ENCODE data around the gene TM9SF1.
A peak's percentile ranks its signal among the peaks of the same experiment; 100 is the strongest.

Gene TM9SF1

DNA sequence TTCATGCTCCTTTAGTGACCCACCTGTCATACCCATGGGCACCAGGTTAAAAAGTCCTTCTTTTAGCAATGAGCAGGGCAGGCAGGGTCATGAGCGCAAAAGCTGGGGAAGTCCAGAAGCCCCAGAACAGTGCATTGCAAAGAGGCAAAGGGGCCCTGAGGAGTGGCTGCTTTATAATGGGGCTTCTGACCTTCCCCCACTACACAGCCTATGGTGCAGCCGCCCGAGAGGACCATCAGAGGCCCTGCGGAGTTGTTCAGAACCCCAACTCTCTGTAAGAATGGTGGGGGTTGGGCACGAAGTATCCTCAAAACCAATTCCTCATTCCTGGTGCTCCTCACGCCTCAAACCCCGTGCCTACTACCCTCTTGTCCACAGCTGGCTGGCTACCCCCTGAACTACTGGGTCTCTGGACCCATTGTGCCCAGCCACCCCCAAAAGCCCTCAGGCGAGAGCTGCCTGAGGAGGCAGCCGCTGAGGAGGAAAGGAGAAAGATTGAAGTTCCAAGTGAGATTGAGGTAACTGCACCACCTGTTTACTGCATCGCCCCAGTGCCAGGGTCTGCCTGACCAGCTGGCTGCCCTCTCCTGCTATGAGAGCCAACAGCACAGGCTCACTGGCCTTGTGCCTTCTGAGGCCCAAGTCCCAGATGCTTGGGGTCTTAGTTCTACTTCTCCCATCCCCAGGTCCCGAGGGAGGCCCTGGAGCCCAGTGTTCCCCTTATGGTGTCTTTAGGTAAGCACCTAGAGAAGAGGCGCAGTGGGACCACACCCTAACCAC is 16.7 kb downstream of the TM9SF1 start:
- no peaks in the 10 kb centered on the region for H3K4me1 ChIP-seq (ENCODE audit: control insufficient read depth, insufficient read depth, low read length)
- H3K36me3 ChIP-seq (ENCODE audit: control insufficient read depth, insufficient read depth, low read length), result peaks cover 21% of the 10 kb centered on the region
- WGBS, 2 experiments, result 91 to 95% methylated on average over 12 of the region's 12 CpGs
- no peak overlapping the region for H3K4me3 ChIP-seq (ENCODE audit: insufficient read depth, low read depth, low read length)
- no peaks in the 10 kb centered on the region for H3K27me3 ChIP-seq (ENCODE audit: control insufficient read depth, insufficient read depth, low read length, poor library complexity, severe bottlenecking)
- H3K27ac ChIP-seq (ENCODE audit: insufficient read depth, low read depth, low read length, poor library complexity, severe bottlenecking), result no peak overlapping the region
- H3K9me3 ChIP-seq (ENCODE audit: control insufficient read depth, low read length), result no peaks in the 10 kb centered on the region

- WGBS, 2 experiments, result 95 to 96% methylated on average over 14 of the region's 14 CpGs
Observed at GRCh38 chr14:24177891-24178290, 17.4 kb downstream of the TM9SF1 start.

DNA sequence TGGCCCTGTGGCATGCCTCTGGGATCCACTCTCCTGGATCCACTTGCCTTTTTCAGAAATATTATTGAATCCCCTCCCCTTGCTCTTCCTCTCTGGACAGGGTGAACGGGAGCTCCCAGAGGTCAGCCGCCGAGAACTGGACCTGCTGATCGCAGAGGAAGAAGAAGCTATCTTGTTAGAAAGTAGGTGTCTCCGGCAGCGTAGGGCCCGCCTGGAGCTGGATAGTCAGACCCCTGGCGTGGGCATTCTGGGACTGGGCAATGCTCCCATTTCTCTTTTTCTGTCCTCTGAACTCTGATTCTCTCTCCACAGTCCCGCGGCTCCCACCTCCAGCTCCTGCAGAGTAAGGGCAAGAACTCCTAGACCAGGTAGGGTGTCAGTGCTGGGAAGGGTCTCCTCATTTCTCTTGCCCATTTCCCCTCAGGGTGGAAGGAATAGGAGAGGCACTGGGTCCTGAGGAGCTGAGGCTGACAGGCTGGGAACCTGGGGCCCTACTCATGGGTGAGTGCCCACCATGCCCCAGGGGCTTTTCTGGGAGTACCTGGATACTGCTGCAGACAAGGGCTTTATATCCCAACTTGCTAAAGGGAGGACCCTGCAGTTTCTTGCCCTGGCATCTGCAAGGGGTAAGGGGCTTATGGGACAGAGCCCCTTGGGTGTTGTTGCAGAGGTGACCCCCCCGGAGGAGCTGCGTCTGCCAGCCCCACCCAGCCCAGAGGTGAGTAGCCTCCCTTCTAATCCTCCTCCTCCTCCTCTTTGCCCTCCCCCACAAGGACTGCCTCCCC is 18.0 kb downstream of the TM9SF1 start:
- Histone ChIP-seq H3K4me3 (ENCODE audit: insufficient read depth, low read depth, low read length) (no peak overlapping the region), H3K36me3 (ENCODE audit: control insufficient read depth, insufficient read depth, low read length) (peaks cover 21% of the 10 kb centered on the region), H3K27me3 (ENCODE audit: control insufficient read depth, insufficient read depth, low read length, poor library complexity, severe bottlenecking) (no peaks in the 10 kb centered on the region), H3K27ac (ENCODE audit: insufficient read depth, low read depth, low read length, poor library complexity, severe bottlenecking) (no peak overlapping the region), H3K9me3 (ENCODE audit: control insufficient read depth, low read length) (no peaks in the 10 kb centered on the region), H3K4me1 (ENCODE audit: control insufficient read depth, insufficient read depth, low read length) (peaks cover 6% of the 10 kb centered on the region)
- 89 to 94% methylated on average over 12 of the region's 12 CpGs for WGBS, 2 experiments

More at GRCh38 chr14:24177891-24178290, 17.4 kb downstream of the TM9SF1 start:
- peaks cover 21% of the 10 kb centered on the region for H3K36me3 ChIP-seq (ENCODE audit: control insufficient read depth, insufficient read depth, low read length)
- no peaks in the 10 kb centered on the region for H3K9me3 ChIP-seq (ENCODE audit: control insufficient read depth, low read length)
- no peak overlapping the region for H3K4me3 ChIP-seq (ENCODE audit: insufficient read depth, low read depth, low read length)
- no peak overlapping the region for H3K27ac ChIP-seq (ENCODE audit: insufficient read depth, low read depth, low read length, poor library complexity, severe bottlenecking)
- peaks cover under 1% of the 10 kb centered on the region for H3K4me1 ChIP-seq (ENCODE audit: control insufficient read depth, insufficient read depth, low read length)
- no peaks in the 10 kb centered on the region for H3K27me3 ChIP-seq (ENCODE audit: control insufficient read depth, insufficient read depth, low read length, poor library complexity, severe bottlenecking)

GRCh38 chr14:24176599-24176998 is 18.6 kb downstream of the TM9SF1 start:
- Histone ChIP-seq H3K4me3 (ENCODE audit: insufficient read depth, low read depth, low read length) (no peak overlapping the region), H3K36me3 (ENCODE audit: control insufficient read depth, insufficient read depth, low read length) (peaks cover 19% of the 10 kb centered on the region), H3K9me3 (ENCODE audit: control insufficient read depth, low read length) (no peaks in the 10 kb centered on the region), H3K27me3 (ENCODE audit: control insufficient read depth, insufficient read depth, low read length, poor library complexity, severe bottlenecking) (no peaks in the 10 kb centered on the region), H3K27ac (ENCODE audit: insufficient read depth, low read depth, low read length, poor library complexity, severe bottlenecking) (no peak overlapping the region), H3K4me1 (ENCODE audit: control insufficient read depth, insufficient read depth, low read length) (peaks cover 6% of the 10 kb centered on the region)
- 93 to 94% methylated on average over 5 of the region's 5 CpGs for WGBS, 2 experiments

GRCh38 chr14:24172871-24173281 is 22.4 kb downstream of the TM9SF1 start:
- Histone ChIP-seq H3K36me3 (ENCODE audit: control insufficient read depth, insufficient read depth, low read length) (peaks cover 2% of the 10 kb centered on the region), H3K4me3 (ENCODE audit: insufficient read depth, low read depth, low read length) (peak overlapping the region; percentile 60), H3K9me3 (ENCODE audit: control insufficient read depth, low read length) (no peaks in the 10 kb centered on the region), H3K27me3 (ENCODE audit: control insufficient read depth, insufficient read depth, low read length, poor library complexity, severe bottlenecking) (no peaks in the 10 kb centered on the region), H3K4me1 (ENCODE audit: control insufficient read depth, insufficient read depth, low read length) (peaks cover 6% of the 10 kb centered on the region), H3K27ac (ENCODE audit: insufficient read depth, low read depth, low read length, poor library complexity, severe bottlenecking) (no peak overlapping the region)
- WGBS, 2 experiments, result 91 to 93% methylated on average over 20 of the region's 20 CpGs

DNA sequence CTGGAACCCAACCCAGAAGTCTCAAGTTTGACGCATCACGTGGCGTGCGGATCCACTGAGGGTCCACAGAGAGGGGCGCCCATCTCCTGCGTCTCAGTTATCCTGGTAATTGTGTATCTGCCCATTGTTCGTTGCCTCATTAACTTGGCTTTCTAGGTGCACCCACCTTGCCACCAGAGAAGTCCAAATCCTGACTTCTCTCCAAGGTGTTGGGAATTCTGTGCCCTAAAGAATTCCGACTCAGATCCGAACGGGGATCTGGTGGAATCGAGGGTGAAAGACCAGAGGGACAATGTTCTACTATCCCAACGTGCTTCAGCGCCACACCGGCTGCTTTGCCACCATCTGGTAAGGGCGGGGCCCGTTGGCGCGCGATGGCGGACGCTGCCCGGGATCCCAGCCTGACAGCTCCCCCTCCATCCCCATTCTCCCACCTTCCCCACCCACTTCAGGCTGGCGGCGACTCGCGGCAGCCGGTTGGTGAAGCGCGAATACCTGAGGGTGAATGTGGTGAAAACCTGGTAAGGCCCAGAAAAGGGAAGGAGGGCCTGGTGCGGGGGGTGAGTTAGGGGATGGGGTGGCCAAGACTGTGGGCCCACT is 22.9 kb downstream of the TM9SF1 start:
- H3K27me3 ChIP-seq (ENCODE audit: control insufficient read depth, insufficient read depth, low read length, poor library complexity, severe bottlenecking), result no peaks in the 10 kb centered on the region
- peak overlapping the region; percentile 60 for H3K4me3 ChIP-seq (ENCODE audit: insufficient read depth, low read depth, low read length)
- WGBS, 2 experiments, result 78 to 83% methylated on average over 30 of the region's 30 CpGs
- H3K27ac ChIP-seq (ENCODE audit: insufficient read depth, low read depth, low read length, poor library complexity, severe bottlenecking), result no peak overlapping the region
- H3K36me3 ChIP-seq (ENCODE audit: control insufficient read depth, insufficient read depth, low read length), result no peaks in the 10 kb centered on the region
- H3K9me3 ChIP-seq (ENCODE audit: control insufficient read depth, low read length), result no peaks in the 10 kb centered on the region
- peaks cover 6% of the 10 kb centered on the region for H3K4me1 ChIP-seq (ENCODE audit: control insufficient read depth, insufficient read depth, low read length)

DNA sequence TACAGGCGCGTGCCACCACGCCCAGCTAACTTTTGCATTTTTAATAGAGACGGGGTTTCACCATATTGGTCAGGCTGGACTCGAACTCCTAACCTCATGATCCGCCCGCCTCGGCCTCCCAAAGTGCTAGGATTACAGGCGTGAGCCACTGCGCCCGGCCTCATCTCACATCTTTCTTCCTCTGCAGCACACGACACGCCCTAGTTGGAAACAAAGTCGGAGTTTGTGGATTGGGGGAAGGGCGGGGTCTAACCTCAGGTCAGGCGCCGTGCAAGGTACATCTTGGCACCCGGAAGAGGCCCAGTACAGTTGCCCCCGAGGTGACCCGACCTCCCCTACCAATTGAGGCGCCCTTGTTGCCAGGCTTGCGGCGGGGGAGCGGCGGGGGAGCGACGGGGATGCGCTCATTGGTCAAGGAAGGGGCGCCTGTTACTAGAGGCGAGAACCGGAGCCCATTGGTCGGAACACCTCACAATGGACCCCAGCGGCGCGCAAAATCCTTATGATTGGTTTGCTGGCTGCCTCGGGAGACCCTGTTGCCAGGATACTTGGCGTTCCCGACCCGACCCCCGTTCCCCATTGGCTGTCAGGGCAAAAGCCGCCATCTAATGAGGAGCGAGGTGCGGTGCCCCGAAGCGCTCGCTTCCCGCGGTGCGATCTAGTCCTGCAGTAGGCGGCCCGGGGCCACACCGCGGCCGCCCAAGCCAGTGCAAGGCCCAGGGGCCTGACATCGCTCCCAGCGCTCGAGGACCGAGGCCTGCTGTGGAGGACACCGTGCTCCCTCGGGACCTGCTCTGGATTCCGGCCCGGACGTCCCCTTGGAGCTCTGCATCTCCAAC is 23.6 kb downstream of the TM9SF1 start, which contains the start of gene REC8:
Gene REC8, plus strand, starts transcription at position 659 of the 839 bp plus-strand sequence. CDS start 473 bp downstream, outside the sequence.
- Histone ChIP-seq H3K4me1 (ENCODE audit: control insufficient read depth, insufficient read depth, low read length) (peaks cover 6% of the 10 kb centered on the region), H3K4me3 (ENCODE audit: insufficient read depth, low read depth, low read length) (peak within 1 kb of the TSS; percentile 60), H3K27me3 (ENCODE audit: control insufficient read depth, insufficient read depth, low read length, poor library complexity, severe bottlenecking) (no peaks in the 10 kb centered on the region), H3K36me3 (ENCODE audit: control insufficient read depth, insufficient read depth, low read length) (no peaks in the 10 kb centered on the region), H3K27ac (ENCODE audit: insufficient read depth, low read depth, low read length, poor library complexity, severe bottlenecking) (peak within 1 kb of the TSS; percentile 48), H3K9me3 (ENCODE audit: control insufficient read depth, low read length) (no peaks in the 10 kb centered on the region)
- WGBS, 2 experiments, result 27 to 31% methylated on average over 63 of the region's 63 CpGs

DNA sequence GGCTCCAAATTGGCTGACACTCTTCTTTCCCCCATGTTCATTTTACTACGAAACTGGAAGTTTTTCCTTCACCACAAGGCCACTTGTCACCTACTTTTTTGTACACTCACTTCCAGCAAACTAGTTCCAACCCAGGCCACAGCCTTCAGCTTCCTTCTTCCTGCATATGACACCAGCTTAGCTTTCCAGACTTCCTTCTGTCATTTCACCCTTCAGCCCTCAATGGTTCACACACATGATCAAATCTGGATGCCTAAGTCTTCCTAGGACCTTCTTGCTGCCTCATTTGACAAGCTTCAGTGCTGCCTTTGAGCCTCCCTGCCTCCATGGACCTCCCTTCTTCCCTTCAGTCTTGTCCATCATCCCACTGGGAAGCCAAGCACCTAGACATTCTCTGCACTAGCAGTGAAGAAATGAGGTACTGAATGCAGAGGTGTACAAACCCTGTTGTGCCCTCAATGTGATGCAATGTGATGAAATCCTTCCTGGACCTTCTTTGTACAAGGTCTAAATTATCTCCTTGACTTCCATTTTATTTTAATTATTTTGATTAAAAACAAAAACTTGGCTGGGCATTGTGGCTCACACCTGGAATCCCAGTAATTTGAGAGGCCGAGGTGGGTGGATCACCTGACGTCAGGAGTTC is 27.6 kb downstream of the TM9SF1 start:
- H3K27ac ChIP-seq (ENCODE audit: insufficient read depth, low read depth, low read length, poor library complexity, severe bottlenecking), result no peak overlapping the region
- no peaks in the 10 kb centered on the region for H3K27me3 ChIP-seq (ENCODE audit: control insufficient read depth, insufficient read depth, low read length, poor library complexity, severe bottlenecking)
- no peak overlapping the region for H3K4me3 ChIP-seq (ENCODE audit: insufficient read depth, low read depth, low read length)
- no peaks in the 10 kb centered on the region for H3K36me3 ChIP-seq (ENCODE audit: control insufficient read depth, insufficient read depth, low read length)
- peaks cover 2% of the 10 kb centered on the region for H3K4me1 ChIP-seq (ENCODE audit: control insufficient read depth, insufficient read depth, low read length)
- H3K9me3 ChIP-seq (ENCODE audit: control insufficient read depth, low read length), result no peaks in the 10 kb centered on the region
- 93% methylated on average over 3 of the region's 3 CpGs for WGBS, 2 experiments

DNA sequence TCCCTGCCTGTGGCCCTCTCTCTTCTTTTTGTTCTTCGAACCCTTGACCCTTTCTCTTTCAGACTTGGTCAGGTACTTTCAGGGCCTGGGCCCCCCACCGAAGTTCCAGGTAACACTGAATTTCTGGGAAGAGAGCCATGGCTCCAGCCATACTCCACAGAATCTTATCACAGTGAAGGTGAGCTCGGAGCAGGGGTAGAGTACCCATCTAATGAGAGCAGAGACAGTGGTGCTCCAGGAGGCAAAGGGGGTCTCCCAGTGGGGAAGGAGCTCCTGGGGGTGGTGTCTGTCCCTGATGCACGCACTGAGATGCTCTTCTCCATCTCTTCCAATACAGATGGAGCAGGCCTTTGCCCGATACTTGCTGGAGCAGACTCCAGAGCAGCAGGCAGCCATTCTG is 29.5 kb downstream of the TM9SF1 start:
- Histone ChIP-seq H3K27ac (ENCODE audit: insufficient read depth, low read depth, low read length, poor library complexity, severe bottlenecking) (no peak overlapping the region), H3K4me3 (ENCODE audit: insufficient read depth, low read depth, low read length) (no peak overlapping the region), H3K36me3 (ENCODE audit: control insufficient read depth, insufficient read depth, low read length) (no peaks in the 10 kb centered on the region), H3K27me3 (ENCODE audit: control insufficient read depth, insufficient read depth, low read length, poor library complexity, severe bottlenecking) (no peaks in the 10 kb centered on the region), H3K4me1 (ENCODE audit: control insufficient read depth, insufficient read depth, low read length) (no peaks in the 10 kb centered on the region), H3K9me3 (ENCODE audit: control insufficient read depth, low read length) (no peaks in the 10 kb centered on the region)
- 90 to 93% methylated on average over 5 of the region's 5 CpGs for WGBS, 2 experiments

Data from ectodermal cell (in vitro differentiated cells).